Measurements from ENCODE around the gene WFIKKN2. TPM values are rescaled to one million over a fixed set of nuclear protein-coding genes. Genes with fewer than 3 reads are reported as not detected.

Gene WFIKKN2
- total and polyA plus RNA-seq, 2 of the 4 experiments (the other 2 are of a cell fraction): 0.02 TPM; not detected in 1

DNA sequence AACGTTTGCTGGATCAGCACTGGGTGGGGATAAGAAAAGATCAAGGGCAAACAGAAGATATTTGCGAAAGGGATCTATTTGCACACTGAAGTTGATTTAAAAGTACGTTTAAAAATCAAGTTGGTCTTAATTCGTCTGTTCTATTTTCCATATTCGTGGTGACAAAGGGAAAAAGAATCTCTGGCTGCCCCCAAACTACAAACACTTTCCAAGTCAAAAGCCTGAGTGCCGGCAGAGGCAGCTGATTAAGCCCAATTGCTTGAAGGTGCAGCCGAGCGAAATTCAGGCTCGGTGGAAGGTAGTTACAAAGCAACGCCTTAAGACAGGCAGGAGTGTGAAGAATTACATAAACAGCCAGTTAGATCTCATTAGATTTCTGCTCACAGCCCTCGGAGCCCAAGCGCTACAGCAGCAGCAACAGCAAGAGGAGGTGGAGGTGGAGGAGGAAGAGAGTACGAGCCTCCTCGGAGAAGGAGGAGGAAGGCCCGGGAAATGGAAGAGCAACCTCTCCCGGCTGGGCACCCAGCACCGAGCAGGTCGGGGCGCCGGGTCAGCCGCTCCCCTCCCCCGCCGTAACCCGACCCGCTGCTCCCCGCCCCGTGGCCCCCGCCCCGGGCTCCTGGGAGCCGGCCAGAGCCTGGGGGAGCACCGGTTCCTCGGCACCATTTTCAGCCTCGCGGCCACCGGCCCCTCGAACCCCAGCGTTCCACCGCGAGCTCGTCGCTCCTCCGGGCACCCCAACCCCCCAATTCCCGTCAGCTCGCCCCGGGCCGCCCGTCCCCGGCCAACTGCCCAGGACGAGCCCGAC, 29.9 kb downstream of the WFIKKN2 start (continued):
- TF ChIP-seq, protein P1, sequence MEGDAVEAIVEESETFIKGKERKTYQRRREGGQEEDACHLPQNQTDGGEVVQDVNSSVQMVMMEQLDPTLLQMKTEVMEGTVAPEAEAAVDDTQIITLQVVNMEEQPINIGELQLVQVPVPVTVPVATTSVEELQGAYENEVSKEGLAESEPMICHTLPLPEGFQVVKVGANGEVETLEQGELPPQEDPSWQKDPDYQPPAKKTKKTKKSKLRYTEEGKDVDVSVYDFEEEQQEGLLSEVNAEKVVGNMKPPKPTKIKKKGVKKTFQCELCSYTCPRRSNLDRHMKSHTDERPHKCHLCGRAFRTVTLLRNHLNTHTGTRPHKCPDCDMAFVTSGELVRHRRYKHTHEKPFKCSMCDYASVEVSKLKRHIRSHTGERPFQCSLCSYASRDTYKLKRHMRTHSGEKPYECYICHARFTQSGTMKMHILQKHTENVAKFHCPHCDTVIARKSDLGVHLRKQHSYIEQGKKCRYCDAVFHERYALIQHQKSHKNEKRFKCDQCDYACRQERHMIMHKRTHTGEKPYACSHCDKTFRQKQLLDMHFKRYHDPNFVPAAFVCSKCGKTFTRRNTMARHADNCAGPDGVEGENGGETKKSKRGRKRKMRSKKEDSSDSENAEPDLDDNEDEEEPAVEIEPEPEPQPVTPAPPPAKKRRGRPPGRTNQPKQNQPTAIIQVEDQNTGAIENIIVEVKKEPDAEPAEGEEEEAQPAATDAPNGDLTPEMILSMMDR (conservative IDR thresholded peaks at IDR 0.05; ENCODE audit: low read depth, low read length): no peak

Measured in IMR-90 (cell line).